ENCODE measurements around the gene ACSF2. TPM values are rescaled to one million over a fixed set of nuclear protein-coding genes. Genes with fewer than 3 reads are reported as not detected.

The ACSF2 gene
- total RNA-seq, 6 donors from 2014 or later = 52.3 to 239 (median 120) TPM

DNA sequence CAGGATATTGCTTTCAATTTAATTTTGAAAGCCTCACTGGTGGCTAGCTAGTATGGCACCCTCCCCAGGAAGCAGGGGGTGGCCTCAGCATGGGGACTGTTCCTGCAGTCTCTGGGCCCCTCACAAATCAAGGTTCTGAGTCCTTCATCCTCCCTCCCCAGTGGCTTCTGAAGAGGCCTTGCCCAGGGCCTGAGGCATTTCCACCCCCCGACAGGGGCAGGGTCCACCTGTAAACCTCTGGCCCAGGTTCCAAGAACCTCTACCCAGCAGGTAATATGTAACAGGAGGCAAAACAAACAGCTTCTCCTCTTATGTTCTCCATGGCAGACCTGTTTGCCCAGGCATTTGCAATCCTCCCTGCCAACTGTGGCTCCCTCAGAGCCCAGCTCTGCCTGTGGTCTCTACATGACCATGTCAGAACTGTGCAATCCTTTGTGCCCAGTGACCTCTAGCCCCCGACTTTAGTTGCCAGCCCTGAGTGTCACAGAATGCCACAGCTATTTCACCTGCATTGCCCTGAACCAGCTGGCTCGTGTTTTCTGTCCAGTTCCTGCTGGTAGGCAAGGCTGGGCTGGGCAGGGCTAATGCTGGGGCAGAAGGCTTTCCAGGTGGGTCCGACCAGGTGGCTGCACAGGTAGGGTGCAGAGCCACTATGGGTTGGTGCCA, 14.3 kb downstream of the ACSF2 start:
- ATAC-seq (ENCODE audit: low FRiP score in 2 of 2) (peak; percentile 32 to 84), DNase-seq (peak in 1 of 2 donors; percentile 69)
- peak overlapping the region; percentile 62 to 84 (median 76) for H3K27ac ChIP-seq
- H3K4me1 ChIP-seq = peaks cover 14 to 42% (median 24%) of the 10 kb centered on the region in 4 donors
- H3K4me3 ChIP-seq = no peak overlapping the region
- no peaks in the 10 kb centered on the region for H3K9me3 ChIP-seq
- 70 to 76% methylated on average over 4 of the region's 4 CpGs for WGBS, 2 donors
- H3K27me3 ChIP-seq = no peaks in the 10 kb centered on the region
- peaks cover 0 to 5% (median 2%) of the 10 kb centered on the region in 4 donors for H3K36me3 ChIP-seq
- TF ChIP-seq, protein P1, sequence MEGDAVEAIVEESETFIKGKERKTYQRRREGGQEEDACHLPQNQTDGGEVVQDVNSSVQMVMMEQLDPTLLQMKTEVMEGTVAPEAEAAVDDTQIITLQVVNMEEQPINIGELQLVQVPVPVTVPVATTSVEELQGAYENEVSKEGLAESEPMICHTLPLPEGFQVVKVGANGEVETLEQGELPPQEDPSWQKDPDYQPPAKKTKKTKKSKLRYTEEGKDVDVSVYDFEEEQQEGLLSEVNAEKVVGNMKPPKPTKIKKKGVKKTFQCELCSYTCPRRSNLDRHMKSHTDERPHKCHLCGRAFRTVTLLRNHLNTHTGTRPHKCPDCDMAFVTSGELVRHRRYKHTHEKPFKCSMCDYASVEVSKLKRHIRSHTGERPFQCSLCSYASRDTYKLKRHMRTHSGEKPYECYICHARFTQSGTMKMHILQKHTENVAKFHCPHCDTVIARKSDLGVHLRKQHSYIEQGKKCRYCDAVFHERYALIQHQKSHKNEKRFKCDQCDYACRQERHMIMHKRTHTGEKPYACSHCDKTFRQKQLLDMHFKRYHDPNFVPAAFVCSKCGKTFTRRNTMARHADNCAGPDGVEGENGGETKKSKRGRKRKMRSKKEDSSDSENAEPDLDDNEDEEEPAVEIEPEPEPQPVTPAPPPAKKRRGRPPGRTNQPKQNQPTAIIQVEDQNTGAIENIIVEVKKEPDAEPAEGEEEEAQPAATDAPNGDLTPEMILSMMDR (IDR thresholded peaks at IDR 0.05) = no peak
- TF ChIP-seq POLR2A (IDR thresholded peaks at IDR 0.05) (peak in 1 of 4 donors; percentile 22), EP300 (IDR thresholded peaks at IDR 0.05) (no peak)

DNA sequence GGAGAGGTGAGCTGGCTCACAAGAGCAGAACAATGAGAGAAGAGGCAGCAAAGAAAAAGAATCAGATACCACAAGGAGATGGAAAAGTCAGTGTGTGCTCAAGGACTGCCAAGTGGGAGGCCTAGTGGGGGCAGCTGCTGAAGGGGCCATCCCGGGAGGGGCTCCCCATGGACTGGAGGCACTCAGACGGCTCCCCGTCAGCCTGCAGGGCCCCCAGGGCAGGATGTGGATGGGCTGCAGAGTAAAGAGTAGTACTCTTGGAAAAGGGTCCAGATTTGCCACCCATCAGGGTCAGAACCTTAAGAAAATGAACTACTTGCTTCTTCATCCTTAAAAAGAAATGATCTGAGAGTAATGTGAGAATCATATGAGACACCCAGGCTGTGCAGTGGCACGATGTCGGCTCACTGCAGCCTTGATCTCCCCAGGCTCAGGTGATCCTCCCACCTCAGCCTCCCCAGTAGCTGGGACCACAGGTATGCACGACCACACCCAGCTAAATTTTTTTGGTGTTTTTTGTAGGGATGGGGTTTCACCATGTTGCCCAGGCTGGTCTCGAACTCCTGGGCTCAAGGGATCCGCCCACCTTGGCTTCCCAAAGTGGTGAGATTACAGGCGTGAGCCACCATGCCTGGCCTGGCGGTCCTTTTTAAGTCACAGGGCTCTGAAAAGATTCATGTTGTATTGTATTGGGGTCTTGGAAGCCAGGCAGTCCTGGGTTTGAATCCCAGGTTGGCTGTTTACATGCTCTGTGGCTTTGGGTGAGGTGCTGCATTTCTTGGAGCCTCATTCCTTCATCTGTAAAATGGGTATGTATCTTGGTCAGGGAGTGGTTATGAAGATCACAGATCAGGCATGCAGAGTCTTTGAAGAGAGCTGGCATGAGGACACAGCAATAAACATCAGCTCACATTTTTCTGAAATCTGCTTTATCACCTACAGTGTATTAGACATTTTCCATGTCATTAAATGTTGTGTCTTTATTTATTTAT, 15.1 kb downstream of the ACSF2 start:
- Histone ChIP-seq H3K27me3 (no peaks in the 10 kb centered on the region), H3K4me1 (peaks cover 14 to 50% (median 27%) of the 10 kb centered on the region in 4 donors), H3K27ac (peak overlapping the region; percentile 62 to 84 (median 76)), H3K9me3 (no peaks in the 10 kb centered on the region), H3K4me3 (no peak overlapping the region), H3K36me3 (peaks cover 0 to 5% (median 0%) of the 10 kb centered on the region in 4 donors)
- WGBS, 2 donors = 82 to 89% methylated on average over 10 of the region's 10 CpGs
- ATAC-seq (ENCODE audit: low FRiP score in 2 of 2) (no peak), DNase-seq (no peak)
- TF ChIP-seq, protein P1 (IDR thresholded peaks at IDR 0.05) = no peak

DNA sequence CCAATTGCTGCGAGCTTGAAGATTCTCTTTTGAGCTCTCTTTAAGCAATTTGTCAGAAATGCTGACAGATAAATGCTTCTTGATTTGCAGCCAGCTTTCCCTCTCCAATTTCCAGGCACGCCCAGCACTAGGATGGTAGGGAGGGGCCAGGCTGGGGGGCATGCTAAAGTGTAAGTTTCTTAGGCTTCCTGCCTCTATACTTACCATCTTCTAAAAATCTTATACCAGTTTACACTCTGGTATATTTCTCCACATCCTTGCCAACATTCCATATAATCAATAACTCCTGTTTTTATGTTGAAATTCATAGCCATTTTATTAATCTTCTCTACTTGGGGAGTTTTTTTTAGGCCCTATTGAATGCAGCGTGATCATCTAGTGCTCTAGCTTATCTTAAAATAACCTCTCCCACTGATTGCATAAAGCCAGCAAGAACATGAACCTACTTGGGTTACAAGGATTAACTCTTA, 17.5 kb downstream of the ACSF2 start:
- Histone ChIP-seq H3K27ac (peak overlapping the region; percentile 50 to 83 (median 70)), H3K4me1 (peaks cover 14 to 71% (median 37%) of the 10 kb centered on the region in 4 donors), H3K9me3 (no peaks in the 10 kb centered on the region), H3K4me3 (peak overlapping the region in 1 of 4 donors; percentile 7), H3K36me3 (peaks cover 0 to 5% (median 0%) of the 10 kb centered on the region in 4 donors), H3K27me3 (no peaks in the 10 kb centered on the region)
- DNase-seq (no peak), ATAC-seq (ENCODE audit: low FRiP score in 2 of 2) (no peak)
- 25 to 29% methylated on average over 3 of the region's 3 CpGs for WGBS, 2 donors
- TF ChIP-seq, protein P1 (IDR thresholded peaks at IDR 0.05) = no peak
- TF ChIP-seq POLR2AphosphoS5 (IDR thresholded peaks at IDR 0.05) = no peak
- TF ChIP-seq POLR2A (IDR thresholded peaks at IDR 0.05) = no peak

DNA sequence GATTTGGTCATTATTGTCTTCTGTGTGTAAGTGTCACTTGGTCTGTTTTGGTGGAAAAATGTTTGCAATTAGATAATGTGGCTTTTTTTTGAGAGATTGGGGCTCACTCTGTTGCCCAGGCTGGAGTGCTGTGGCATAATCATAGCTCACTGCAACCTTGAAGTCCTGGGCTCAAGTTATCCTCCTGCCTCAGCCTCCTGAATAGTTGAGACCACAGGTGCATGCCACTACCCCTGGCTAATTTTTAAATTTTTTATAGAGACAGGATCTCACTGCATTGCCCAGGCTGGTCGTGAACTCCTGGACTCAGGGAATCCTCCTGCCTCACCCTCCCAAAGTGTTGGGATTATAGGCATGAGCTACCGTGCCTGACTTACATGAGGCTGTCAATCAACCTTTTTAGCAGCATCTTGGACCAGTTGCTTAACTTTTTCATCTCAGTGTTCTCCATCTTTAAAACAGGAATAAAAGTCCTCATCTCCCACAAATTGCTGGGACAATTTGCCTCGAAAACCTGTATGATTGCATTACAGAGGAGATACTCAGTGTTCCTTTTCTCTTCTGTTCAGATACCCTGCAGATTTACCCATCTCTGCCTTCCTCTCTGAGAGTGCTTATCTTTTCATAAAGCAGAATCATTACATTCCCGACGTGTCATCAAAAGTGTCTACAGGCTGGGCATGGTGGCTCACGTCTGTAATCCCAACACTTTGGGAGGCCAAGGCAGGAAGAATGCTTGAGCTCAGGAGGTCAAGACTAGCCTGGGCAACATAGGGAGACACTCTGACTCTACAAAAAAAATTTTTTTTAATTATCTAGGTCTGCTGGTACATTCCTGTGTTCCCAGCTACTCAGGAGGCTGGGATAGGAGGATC, 19.1 kb downstream of the ACSF2 start:
- Histone ChIP-seq H3K27me3 (no peaks in the 10 kb centered on the region), H3K4me1 (peaks cover 14 to 70% (median 34%) of the 10 kb centered on the region in 4 donors), H3K9me3 (no peaks in the 10 kb centered on the region), H3K27ac (peak overlapping the region in 1 of 4 donors; percentile 79), H3K4me3 (no peak overlapping the region), H3K36me3 (no peaks in the 10 kb centered on the region)
- DNase-seq = no peak
- WGBS, 2 donors = 93% methylated on average over 6 of the region's 6 CpGs
- ATAC-seq (ENCODE audit: low FRiP score in 2 of 2) = no peak
- no peak for TF ChIP-seq EP300 (IDR thresholded peaks at IDR 0.05)

Measured in upper lobe of left lung (tissue), 6 donors.